GM21528 (cell line): ENCODE data around the gene MYBPC3.

Source experiments
- ATAC-seq: cut with Tn5 transposase; IDR thresholded peaks from one replicate; pipeline ENCODE4 v1.9.1; 2021; ENCODE audit warnings: mild to moderate bottlenecking, moderate library complexity; ENCODE audit not compliant: unreplicated experiment, low FRiP score

MYBPC3 gene

DNA sequence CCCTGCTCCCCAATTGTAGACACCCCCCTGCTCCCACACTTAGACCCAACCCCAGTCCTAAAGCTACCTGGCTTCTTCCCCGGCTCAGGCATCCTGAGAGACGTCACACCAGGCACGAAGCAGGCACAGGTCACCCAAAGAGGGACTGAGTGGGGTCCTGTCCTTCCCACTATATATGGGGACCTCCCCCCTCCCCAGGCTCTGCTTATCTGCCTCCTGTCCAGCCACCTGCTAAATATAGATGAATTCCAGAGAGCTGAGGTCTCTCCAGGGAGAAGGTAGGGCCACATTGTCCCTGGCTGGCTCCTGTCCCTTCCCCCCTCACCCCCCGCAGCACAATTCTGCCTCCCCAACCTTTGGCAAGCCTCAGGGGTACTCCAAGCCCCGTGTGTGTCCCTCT is at the start of gene MYBPC3:
Gene MYBPC3 (minus strand): TSS at position 147 of the 400 bp plus-strand sequence. CDS start 55 bp downstream, at position 92.
- no peak for ATAC-seq

DNA sequence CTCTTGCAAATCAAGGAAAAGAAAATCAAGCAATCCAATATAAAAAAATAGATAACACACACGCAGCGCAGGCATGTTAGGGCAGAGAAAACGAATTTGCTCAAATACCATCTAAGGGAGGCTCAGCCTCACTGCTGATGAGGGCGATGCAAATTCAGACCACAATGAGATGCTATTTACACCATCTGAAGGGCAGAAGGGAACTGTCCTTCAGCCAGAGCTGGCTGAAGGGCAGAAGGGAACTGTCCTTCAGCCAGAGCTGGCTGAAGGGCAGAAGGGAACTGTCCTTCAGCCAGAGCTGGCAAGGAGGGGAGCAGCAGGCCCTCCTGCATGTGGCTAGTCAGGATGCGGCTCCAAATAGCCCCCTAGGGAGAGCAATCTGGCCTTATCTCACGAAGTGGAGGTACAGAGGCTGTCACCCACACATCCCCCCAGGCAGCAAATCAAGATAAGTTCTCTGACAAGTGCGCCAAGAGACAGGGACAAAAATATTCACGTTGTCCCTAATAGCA is 48.3 kb upstream of the MYBPC3 start:
- peak; percentile 44 for ATAC-seq

DNA sequence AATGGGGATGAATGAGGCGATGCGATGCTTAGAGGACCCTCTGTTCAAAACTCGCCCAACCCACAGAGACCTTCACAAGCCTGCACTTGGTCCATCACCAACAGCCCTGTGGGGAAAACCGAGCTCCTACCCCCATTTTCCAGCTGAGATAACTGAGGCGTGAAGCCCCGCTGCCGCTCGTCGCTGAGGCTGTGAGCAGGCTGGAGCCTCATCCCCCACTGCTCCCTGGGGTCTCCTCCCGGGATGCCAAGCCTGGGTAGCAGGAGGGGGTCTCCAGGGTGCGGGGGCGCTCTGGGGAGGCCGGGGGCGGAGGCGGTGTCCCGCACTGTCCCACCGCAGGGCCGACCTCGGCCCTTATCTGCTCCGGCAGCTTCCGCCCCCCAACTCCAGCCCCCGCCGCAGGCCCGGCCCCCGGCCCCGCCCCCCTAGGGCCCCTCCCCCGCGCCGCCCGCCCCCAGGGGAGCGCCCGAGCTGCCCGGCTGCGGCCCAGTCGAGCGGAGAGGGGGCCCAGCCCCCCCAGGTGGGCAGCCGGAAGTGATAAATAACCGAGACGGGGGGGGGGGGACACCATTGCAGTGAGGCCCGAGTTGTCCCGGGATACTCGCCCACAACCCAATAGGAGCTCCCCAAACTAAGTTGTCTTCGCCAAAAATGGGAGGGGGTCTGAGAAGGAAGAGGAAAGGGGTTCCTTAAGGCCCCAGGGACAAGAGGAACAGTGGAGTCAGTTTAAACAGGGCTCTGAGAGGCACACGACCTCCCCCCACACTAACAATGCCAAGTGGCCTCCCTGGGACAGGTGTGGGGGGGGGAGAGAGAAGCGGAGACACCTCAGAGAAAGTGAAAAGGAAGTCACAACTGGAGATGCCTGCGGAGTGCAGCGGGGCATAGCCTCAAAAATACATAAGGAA is 47.6 kb upstream of the MYBPC3 start:
- peak; percentile 45 for ATAC-seq

DNA sequence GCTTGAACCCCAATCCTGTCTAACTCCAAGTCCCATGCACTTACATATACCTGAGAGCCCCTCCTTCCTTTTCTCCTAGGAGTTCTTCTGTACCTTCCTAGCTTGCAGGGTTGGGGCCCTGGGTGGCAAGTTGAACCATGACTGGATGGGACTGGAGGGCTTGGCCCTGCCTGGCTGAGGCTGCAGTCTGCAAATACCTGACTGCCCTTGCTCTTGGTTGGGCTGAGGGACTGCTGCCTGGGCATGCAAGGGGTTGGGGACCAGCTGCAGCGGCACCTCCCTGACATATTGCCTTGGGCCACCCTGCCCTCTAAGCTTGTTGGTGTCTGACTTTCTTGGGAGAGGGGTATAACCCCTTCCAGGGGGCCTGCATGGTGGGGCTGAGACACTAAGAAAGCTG is 46.0 kb upstream of the MYBPC3 start:
- no peak for ATAC-seq

DNA sequence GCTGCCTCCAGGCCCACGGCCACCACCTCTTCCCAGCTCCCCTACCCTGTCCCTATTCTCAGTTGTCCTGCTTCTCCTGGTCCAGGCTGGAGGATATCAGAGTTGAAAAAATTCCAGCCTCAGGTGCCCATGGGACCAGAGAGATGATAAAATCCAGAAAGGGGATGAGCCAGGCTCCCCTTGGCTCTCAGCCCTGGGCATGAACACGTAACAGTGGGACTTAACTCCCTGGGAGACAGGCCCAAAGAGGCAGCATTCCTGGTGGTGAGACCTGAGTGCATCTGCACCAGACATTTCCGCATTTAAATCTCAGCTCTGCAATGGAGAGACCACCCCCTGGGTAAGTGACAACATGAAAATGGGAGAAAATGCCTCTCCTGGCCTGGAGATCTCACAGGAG is 45.5 kb upstream of the MYBPC3 start:
- no peak for ATAC-seq

DNA sequence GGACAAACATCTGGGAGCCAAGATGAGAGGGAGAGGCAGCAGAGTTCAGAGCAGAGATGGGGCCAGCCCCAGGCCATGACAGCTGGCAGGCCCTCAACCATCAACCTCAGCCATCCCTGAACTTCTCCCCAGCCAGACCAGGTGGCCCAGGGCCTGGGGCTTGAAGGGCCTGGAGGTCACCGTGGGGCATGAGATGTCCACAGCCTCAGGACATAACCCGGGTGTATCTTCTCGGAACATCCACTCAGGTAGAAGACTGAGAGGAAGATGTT is 43.5 kb upstream of the MYBPC3 start:
- no peak for ATAC-seq

DNA sequence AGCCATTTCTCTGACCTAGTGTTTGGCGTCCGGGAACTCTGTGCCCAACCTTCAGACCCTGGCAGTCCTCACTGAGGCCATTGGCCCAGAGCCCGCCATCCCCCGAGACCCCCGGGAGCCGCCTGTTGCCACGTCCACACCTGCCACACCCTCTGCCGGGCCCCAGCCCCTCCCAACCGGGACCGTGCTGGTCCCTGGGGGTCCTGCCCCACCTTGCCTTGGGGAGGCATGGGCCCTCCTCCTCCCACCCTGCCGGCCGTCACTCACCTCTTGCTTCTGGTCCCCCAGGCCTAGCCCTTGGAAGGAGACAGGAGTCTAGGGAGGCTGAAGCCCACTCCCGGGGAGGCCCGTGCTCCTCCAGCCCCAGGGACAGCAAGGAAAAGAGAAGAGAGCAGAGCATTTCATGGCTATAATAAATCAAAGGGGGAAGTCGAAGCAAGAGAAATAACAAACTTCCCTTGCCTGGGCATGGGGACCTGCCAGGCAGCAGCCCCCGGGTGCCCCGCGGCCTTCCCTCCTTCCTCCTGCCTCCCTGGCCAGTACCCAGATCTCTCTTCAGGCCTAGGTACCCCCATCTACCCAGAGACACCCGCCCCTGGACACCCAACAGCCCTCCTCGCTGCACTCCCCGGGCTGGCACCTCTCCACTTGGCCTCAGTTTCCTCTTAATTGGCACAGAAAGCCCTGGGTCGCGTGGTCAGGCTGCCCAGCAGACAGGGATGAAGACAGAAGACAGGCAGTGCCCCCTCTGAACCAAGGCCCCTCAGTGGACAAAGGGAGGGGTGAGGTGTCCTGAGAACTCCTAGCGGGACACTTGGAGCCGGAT is 42.9 kb upstream of the MYBPC3 start:
- ATAC-seq, result no peak

DNA sequence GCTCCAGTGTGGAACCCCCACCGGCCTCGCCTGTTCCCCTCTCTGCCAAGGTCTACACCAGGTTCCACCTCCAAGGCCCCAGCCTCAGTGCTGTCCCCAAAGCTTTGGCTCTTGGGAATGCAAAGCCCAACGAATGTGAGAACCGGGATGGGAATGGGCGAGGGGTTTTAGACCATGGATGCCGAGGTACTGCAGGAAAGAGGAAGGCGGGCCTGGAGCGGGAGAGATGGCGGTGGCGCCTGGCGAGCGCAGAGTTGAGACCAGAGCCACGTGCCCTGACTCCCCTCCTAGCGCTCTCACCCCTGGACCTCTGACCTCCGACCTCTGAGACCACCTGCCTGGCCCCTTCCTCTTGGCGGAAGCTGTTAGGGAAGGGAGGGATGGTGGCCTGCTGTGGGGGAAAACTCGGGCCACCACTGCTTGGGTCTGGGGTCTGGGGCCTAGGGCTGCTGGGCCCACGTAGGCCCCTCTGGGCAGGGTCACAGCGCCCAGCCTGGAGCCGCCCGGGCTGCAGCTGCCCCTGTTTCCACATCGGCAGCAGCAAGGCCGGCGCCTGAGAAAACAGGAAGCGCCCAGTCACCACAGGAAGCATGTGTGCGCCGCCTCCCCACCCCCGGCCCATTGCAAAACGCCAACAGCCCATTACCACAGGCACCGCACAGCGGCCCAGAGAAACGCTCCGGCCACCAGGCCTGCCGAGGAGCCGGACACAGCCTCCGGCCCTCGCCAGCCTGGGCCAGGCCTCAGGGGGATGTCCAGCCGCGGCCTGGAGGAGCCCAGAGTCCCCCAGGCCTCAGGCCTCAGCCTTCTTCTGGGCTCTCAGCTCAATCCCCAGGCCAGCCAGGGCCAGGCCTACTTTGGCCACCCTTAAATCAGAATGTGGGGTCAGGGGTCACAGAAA is 42.1 kb upstream of the MYBPC3 start:
- ATAC-seq, result no peak

DNA sequence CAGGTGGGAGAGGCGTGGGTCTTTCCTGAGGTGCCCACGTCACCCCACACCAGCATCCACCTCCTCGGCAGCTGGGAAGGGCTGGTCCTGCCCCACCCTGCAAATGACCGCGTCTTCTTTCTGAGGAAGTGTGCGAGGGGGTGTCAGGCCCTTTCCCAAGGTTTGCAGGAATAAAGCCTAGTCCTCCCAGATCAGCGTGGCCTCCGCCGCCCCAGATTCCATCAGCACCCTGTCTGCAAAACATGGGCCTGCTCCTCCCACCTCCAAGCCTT is 41.5 kb upstream of the MYBPC3 start:
- no peak for ATAC-seq

DNA sequence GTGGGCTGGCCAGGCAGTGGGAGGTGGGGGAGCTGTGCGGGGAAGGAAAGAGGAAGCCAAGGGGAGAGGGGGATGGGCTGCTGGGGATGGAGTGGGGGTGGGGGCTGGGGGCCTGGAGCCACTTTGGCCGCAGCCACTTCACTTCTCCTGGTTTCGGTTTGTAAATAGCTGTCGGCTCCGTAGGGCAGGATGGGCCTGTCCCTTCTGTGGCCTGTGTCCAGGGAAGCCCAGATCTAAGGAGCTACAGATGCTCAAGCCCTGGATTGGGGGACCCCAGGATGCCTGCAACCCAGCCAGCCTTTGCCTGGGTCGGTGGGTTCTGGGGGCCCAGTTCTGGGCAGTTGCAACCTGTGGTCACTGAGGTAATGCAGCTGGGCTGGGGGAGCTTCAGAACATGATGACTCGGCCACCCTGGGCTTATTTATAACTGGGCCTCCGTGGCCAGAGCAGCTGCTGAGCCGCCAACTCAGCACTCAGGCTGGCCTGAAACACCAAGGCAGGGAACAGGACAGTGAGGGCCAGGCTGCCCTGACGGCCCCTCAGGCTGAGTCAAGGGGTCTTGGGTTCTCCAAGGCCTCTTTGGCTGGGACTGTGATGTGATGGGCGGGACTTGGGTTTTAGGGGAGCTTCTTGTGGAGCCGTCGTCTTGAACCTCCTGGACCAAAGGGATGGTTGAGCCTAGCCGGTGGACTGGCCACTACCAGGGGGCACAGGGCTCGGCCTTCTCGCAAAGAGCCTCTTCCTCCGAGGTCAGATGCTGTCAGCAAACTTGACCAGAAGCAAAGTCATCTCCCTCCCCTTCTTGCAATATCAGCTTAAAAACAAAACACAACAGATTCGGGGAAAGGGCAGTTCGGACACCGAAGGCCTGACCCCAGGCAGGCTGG is 40.9 kb upstream of the MYBPC3 start:
- ATAC-seq, result no peak

DNA sequence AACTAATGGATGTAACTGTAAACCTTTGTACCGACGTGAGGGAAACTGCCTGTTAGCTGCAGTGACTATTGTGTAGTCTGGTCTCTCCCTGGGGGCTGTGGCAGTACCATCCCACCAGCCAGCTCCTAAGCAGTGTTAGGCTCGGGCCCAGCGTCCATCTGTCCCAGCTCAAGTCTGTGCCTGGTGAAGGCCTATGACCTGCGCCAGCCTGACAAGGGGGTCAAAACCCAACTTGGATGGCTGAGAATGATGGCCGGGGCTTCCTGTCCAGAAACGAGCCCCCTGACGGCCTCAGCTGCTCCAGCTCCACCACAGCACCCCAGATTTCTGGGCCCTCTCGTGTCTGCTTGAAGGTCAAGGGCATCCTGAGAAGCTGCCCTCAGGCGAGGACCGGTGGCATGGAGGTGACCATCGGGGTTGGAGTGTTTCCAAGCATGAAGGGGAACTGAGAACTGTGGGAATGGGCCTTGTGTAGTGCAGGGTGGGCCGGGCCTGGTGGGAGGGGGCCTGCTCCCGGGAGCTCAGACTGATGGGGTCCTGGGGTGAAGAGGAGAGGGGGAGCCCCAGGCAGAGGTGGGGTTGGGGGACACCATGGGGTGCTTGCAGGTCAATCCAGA is 40.2 kb upstream of the MYBPC3 start:
- no peak for ATAC-seq

DNA sequence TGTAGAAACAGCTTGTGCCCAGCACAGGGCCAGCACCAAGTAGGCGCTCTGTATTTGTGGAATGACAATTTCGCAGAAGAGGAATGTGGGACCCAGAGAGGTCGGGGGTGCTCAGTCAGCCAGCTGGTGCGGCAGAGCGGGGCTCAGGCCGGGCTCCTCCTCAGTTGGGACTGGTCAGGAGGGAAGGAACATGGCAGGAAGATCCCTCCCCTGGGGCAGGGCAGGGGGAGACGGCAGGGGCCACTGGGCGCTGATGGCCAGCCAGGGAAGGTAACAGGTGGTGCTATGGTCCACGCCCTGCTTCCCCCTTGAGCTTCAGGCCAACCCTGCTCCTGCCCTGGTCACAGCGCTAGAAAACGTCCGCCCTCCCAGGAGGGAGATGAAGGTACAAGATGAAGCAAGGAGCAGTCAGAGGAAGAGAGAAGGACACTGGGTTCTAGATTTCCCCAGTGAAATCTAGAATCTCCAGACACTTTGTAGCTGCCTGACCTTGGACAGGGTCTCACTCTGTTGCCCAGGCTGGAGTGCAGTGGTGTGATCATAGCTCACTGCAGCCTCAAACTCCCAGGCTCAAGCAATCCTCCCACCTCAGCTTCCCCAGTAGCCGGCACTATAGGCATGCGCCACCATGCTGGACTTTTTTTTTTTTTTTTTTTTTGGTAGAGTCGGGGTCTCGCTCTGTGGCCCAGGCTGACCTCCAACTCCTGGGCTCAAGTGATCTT is 39.4 kb upstream of the MYBPC3 start:
- ATAC-seq, result no peak

DNA sequence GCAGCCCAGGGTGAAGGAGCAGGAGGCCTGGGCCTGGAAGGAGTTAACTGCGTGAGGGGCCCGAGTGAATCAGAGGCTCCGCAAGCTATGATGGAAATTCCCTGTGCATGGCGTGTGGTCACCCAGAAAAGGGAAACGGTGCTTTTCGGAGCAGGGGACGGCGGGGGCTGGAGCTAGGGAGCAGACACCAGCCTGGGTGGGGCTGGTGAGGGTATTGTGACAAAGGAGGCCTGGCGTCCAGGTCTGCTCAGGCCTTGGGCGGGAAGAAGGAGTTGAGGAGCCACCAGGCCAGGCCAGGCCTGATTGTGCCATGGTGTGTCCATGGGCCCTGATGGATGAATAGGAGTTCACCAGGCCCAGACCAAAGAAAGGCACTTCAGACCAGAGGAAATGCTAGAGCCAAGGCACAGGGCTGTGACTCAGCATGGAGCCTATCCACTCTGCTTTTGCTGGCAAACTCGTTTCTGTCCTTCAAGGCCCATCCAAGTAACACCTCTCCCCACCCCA is 38.6 kb upstream of the MYBPC3 start:
- ATAC-seq, result no peak

DNA sequence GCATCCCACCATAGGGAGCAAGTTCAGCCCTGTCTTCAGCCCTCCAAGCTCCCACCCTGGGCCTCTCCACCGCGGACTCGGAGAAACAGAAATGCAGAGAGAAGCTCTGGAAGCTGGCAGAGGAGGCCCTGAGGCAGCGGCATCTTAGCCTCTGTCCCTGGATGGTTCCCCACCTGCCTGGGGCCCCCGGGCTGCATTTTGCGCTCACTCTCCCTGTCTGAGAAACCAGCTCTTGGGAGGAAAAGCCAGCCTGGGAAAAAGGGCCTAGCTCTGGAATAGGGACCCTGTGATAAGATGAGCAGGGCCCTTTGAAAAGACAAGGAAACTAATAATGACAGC is 37.9 kb upstream of the MYBPC3 start:
- no peak for ATAC-seq

DNA sequence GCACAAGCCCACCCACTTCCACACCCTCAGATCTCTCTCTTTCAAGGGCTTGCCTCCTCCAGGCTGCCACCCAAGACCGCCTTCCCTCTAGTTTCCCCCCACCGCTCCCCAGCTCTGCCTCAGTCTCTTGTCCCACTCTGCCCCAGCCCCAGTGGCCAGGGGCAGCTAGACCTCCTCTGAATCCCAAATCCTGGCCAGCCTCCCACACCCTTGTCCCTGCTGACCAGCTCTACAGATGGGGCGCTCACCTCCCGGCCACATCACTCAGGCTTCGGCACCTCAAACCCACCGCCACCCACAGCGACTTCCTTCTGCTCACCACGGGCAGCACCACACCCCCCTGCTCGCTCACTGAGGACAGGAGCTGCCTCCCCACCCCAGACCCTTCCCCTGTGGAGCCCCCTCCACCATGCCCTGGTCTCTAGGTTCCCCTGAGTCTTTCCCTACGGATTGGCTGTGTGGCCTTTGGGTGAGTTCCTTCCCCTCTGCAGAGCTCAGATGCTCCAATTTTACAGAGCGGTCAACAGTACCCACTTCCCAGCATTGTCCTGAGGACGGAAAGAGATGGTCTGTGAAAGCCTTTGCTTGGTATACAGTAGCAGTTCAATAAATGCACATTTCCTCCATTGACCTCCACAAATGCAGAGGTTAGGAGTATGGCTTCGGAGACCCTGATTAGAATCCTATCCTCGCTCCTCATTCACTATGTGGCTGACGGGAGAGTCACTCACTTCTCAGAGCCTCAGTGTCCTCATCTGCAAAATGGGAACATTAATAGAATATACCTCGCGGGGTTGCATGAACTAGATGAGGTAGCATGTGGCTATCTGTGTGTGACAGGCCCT is 37.3 kb upstream of the MYBPC3 start:
- no peak for ATAC-seq

DNA sequence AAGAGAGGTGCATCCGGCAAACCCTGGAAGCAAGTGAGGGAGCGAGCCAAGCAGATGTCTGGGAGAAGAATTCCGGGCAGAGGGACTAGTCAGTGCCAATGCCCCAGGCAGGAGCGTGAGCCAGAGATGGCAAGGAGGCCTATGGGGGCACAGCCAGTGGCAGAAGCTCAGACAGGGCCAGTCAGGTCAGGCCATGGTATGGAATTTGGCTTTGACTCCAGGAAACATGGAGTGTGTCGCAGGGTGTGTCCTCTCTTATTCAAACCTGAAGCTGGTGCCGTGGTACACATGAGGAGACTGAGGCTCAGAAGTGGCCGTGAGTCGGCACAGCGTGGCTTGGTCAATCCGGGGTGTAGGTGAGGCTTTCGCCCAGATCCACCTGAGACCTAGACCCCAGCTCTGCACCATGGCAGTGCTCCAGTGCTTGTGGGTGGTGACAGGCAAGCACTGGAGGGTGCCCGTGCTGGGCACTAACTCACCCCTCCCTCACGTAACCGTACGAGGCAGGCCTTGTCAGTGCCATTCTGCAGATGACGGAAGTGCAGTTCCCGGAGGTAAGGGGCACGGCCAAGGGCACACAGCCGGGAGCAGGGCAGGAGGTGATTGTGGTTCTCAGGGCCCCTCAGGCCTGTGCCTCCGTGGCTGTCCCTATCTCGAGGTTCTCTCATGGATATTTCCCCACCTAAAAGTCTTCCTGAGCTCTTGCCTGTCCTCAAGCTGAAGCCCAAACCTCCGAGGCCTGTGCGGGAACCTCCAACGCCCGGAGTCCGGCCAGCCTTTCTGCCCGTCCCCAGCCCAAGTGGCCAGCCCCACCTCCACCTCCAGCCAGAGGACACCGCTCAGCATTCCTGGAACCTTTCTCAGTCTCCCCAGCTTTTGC is 36.4 kb upstream of the MYBPC3 start:
- no peak for ATAC-seq
